ENCODE data around the gene CLTRN.

CLTRN gene

GRCh38 chrX:15646543-15646942, 18.1 kb downstream of the CLTRN start:
- DNase-seq: no peak

- DNase-seq: no peak
Observed at GRCh38 chrX:15646031-15646430, 18.6 kb downstream of the CLTRN start.

GRCh38 chrX:15645266-15645665, 19.3 kb downstream of the CLTRN start:
- no peak for DNase-seq

- DNase-seq: no peak
Observed at GRCh38 chrX:15644560-15644872, 20.1 kb downstream of the CLTRN start.

- DNase-seq: no peak
Observed at GRCh38 chrX:15643786-15644559, 20.6 kb downstream of the CLTRN start.

GRCh38 chrX:15631637-15632036, 33.0 kb downstream of the CLTRN start:
- DNase-seq: no peak

GRCh38 chrX:15623054-15623453, 41.6 kb downstream of the CLTRN start:
- no peak for DNase-seq

- DNase-seq: no peak
Observed at GRCh38 chrX:15619053-15619755, 45.4 kb downstream of the CLTRN start.

GRCh38 chrX:15617111-15617510, 47.5 kb downstream of the CLTRN start:
- no peak for DNase-seq

GRCh38 chrX:15616531-15616930, 48.1 kb downstream of the CLTRN start:
- no peak for DNase-seq

GRCh38 chrX:15607067-15607466, 57.5 kb downstream of the CLTRN start:
- DNase-seq: no peak

GRCh38 chrX:15606136-15606535, 58.5 kb downstream of the CLTRN start:
- DNase-seq: no peak

GRCh38 chrX:15605226-15605625, 59.4 kb downstream of the CLTRN start:
- no peak for DNase-seq

GRCh38 chrX:15602761-15603160, 61.8 kb downstream of the CLTRN start:
- DNase-seq: no peak

GRCh38 chrX:15601932-15602331, 62.7 kb downstream of the CLTRN start:
- DNase-seq: no peak

- no peak for DNase-seq
Observed at GRCh38 chrX:15600745-15601144, 63.9 kb downstream of the CLTRN start, which contains the start of gene ACE2. Gene ACE2 (minus strand): TSS chrX:15600960. CDS start chrX:15600911, 49 bp downstream.

- no peak for DNase-seq
Observed at GRCh38 chrX:15600049-15600448, 64.6 kb downstream of the CLTRN start.

GRCh38 chrX:15599461-15599860, 65.1 kb downstream of the CLTRN start:
- no peak for DNase-seq

- DNase-seq: no peak
Observed at GRCh38 chrX:15598026-15598425, 66.6 kb downstream of the CLTRN start.

GRCh38 chrX:15594371-15594770, 70.2 kb downstream of the CLTRN start:
- no peak for DNase-seq

GRCh38 chrX:15579778-15580747, 84.5 kb downstream of the CLTRN start:
- DNase-seq: no peak
